A673 (cell line): ENCODE measurements around the gene RFXANK. TPM values are rescaled to one million over a fixed set of nuclear protein-coding genes. Genes with fewer than 3 reads are reported as not detected.

Experiments used
- BruUV-seq: library from RNA; stranded (reverse); fragments of 400-500 nt; replicated peaks from 2 replicates; lab custom pipeline; 2021; lab: Mats Ljungman, UMichigan
- CTCF ChIA-PET: fragments of 300-600 bp; sonication (Branson Sonifier 250); formaldehyde crosslinking; loops from one replicate; lab custom pipeline; 2022; ENCODE audit warnings: antibody characterized with exemption; lab: Charles Lee
- POLR2A ChIA-PET: fragments of 300-600 bp; sonication (Branson Sonifier 250); formaldehyde crosslinking; loops from one replicate; lab custom pipeline; 2022; ENCODE audit warnings: antibody characterized with exemption; ENCODE audit not compliant: low non-redundant PET; lab: Charles Lee
- DNase-seq: peaks from one replicate; pipeline ENCODE4 v3.0.0-alpha.2; 2015; ENCODE audit warnings: low spot score
- H3K27ac ChIP-seq: fragments of 200-600 bp; sonication (generic); 2 replicates; pipeline ENCODE4 v1.5.1; 2016; ENCODE audit warnings: mixed run types, low read depth, mild to moderate bottlenecking, mixed read lengths, antibody characterized with exemption, low read length; ENCODE audit not compliant: poor library complexity, severe bottlenecking
- H3K27me3 ChIP-seq: fragments of 200-600 bp; sonication (generic); replicated peaks from 2 replicates; pipeline ENCODE4 v1.6.1; 2017; ENCODE audit warnings: mixed run types, low read depth, mild to moderate bottlenecking, mixed read lengths, antibody characterized with exemption, low read length; ENCODE audit not compliant: insufficient read depth, poor library complexity
- H3K36me3 ChIP-seq: fragments of 200-600 bp; sonication (generic); 2 replicates; pipeline ENCODE4 v1.6.1; 2016; ENCODE audit warnings: mixed run types, mild to moderate bottlenecking, mixed read lengths, antibody characterized with exemption, low read length; ENCODE audit not compliant: insufficient read depth, poor library complexity, severe bottlenecking
- H3K4me1 ChIP-seq: fragments of 200-600 bp; sonication (generic); 2 replicates; pipeline ENCODE4 v1.6.1; 2017; ENCODE audit warnings: mixed run types, mild to moderate bottlenecking, mixed read lengths, antibody characterized with exemption, low read length; ENCODE audit not compliant: insufficient read depth, poor library complexity, severe bottlenecking
- H3K4me3 ChIP-seq: fragments of 200-600 bp; sonication (generic); 2 replicates; pipeline ENCODE4 v1.5.1; 2016; ENCODE audit warnings: low read depth, mixed run types, mild to moderate bottlenecking, mixed read lengths, low read length; ENCODE audit not compliant: poor library complexity, severe bottlenecking
- H3K9me3 ChIP-seq: fragments of 200-600 bp; sonication (generic); 2 replicates; pipeline ENCODE4 v1.6.1; 2016; ENCODE audit warnings: mixed run types, low read depth, mild to moderate bottlenecking, mixed read lengths, antibody characterized with exemption, low read length; ENCODE audit not compliant: poor library complexity, severe bottlenecking
- EZH2 ChIP-seq: fragments of 200-600 bp; sonication (generic); IDR thresholded peaks from 2 replicates; pipeline ENCODE4 v1.6.1; 2017; ENCODE audit warnings: borderline replicate concordance, low read depth, mild to moderate bottlenecking, mixed read lengths, antibody characterized with exemption, low read length; ENCODE audit not compliant: poor library complexity, severe bottlenecking
- intact Hi-C: fragments of 100-400 bp; cut with micrococcal nuclease; formaldehyde crosslinking; loops from one replicate; pipeline ENCODE4 v1.10.0; 2022; ENCODE audit not compliant: unreplicated experiment
- total RNA-seq: library from RNA; stranded (reverse); gene quantifications from 2 replicates; pipeline ENCODE4 v1.2.3, GENCODE V29; 2021
- TF ChIP-seq, protein P1 (sequence below): fragments of 300-800, 200-600 bp; sonication (generic); conservative IDR thresholded peaks from 2 replicates; pipeline ENCODE4 v1.5.1; 2017; ENCODE audit warnings: low read depth, mild to moderate bottlenecking, antibody characterized with exemption, low read length, moderate library complexity, mixed read lengths

Gene RFXANK
- total RNA-seq, 1 experiment from 2014 or later: 96.3 TPM

DNA sequence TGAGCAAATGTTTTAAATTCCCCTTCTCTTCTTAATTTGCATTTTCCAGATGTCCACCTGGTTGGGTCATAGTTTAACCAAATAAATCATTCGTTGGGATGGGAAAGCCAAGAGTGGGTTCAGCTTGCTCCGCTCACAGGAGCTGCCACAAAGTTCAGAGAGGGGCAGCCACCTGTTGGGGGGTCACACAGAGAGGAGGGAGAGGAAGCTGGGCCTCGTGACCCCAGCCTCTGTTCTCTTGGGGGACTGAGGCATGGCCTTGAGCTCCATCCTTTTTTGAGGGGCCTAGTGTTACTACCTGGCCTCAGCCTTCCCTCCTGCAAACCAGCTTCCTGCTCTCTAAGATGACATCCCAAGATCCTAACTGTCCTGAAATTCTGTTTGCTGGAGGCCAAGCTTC is 24.4 kb upstream of the RFXANK start:
- BruUV-seq: no TSS peak
- Histone ChIP-seq H3K4me1 (peaks cover 12% of the 10 kb centered on the region), H3K27me3 (no peaks in the 10 kb centered on the region), H3K4me3 (no peak overlapping the region), H3K27ac (no peak overlapping the region), H3K9me3 (no peaks in the 10 kb centered on the region), H3K36me3 (no peaks in the 10 kb centered on the region)
- intact Hi-C loops: no loop called here
- DNase-seq: no peak
- TF ChIP-seq, protein P1, sequence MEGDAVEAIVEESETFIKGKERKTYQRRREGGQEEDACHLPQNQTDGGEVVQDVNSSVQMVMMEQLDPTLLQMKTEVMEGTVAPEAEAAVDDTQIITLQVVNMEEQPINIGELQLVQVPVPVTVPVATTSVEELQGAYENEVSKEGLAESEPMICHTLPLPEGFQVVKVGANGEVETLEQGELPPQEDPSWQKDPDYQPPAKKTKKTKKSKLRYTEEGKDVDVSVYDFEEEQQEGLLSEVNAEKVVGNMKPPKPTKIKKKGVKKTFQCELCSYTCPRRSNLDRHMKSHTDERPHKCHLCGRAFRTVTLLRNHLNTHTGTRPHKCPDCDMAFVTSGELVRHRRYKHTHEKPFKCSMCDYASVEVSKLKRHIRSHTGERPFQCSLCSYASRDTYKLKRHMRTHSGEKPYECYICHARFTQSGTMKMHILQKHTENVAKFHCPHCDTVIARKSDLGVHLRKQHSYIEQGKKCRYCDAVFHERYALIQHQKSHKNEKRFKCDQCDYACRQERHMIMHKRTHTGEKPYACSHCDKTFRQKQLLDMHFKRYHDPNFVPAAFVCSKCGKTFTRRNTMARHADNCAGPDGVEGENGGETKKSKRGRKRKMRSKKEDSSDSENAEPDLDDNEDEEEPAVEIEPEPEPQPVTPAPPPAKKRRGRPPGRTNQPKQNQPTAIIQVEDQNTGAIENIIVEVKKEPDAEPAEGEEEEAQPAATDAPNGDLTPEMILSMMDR: no peak
- TF ChIP-seq EZH2: no peak
- ChIA-PET POLR2A (interaction anchor here (0.6 kb wide), 1 partner anchor 80 kb away, joined by 4 read pairs; no protein-coding TSS in a partner anchor), CTCF (interaction anchor here (0.7 kb wide), 1 partner anchor 17 kb away, joined by 6 read pairs; no protein-coding TSS in a partner anchor)

- Histone ChIP-seq H3K9me3 (no peaks in the 10 kb centered on the region), H3K36me3 (no peaks in the 10 kb centered on the region), H3K27ac (no peak overlapping the region), H3K4me3 (peak overlapping the region; percentile 19), H3K4me1 (peaks cover 12% of the 10 kb centered on the region), H3K27me3 (no peaks in the 10 kb centered on the region)
- no peak for DNase-seq
- ChIA-PET POLR2A (interaction anchor here (0.6 kb wide), 2 partner anchors 17 to 258 kb away, joined by 4 read pairs; no protein-coding TSS in a partner anchor), CTCF (interaction anchor here (0.6 kb wide), 1 partner anchor 178 kb away, joined by 3 read pairs; no protein-coding TSS in a partner anchor)
- intact Hi-C loops: no loop called here
- no TSS peak for BruUV-seq
- TF ChIP-seq, protein P1: no peak
- TF ChIP-seq EZH2: no peak
These were observed 22.6 kb upstream of the RFXANK start for GRCh38 chr19:19169236-19170052.

DNA sequence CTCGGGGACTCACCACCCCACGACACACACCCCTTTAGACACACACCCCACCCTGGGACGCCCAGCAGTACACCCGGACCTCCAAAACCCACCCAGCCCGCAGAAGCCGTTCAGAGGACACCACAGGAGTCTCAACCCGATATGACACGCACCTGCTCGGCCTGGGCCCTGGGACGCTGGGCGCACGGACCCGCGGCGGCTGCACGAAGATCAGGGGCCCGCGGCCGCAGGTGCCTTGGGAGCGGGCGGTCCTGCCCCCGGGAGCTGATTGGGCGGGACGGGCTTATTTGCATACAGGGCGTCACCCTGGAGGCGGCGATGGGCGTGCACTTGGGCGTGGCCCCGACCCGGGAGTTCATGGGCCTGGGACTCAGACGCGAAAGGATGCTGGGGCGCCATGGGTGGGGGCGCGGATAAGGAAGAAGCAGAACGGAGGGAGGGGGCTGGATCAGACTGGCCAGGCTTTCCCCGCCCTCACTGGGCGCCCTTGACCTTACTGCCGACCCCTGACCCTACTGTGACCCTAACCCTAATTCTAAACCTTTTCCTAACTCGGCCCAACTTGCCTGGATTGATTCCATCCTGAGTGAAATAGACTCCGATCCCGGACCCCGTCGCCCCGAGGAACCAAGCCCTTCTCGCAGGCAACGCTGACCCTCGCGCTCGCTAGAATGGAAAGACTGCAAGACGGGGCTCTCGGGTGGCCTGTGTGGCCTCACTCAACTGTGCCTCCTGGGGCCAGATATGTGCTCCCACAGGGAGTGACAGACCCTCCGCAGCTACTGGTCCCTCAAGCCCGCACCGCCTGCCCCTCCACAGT is 21.8 kb upstream of the RFXANK start, which contains the start of gene MEF2B:
Gene MEF2B (minus strand): TSS at position 211 of the 820 bp plus-strand sequence. CDS start 19,528 bp downstream, outside the sequence.
- intact Hi-C loops: no loop called here
- peak within 1 kb of the TSS; percentile 19 for H3K4me3 ChIP-seq
- ChIA-PET POLR2A (interaction anchor here (0.6 kb wide), 2 partner anchors 16 to 105 kb away, joined by 4 read pairs; no protein-coding TSS in a partner anchor), CTCF (interaction anchor here (0.6 kb wide), 2 partner anchors 100 to 898 kb away, joined by 3 to 8 read pairs; no protein-coding TSS in a partner anchor)
- H3K4me1 ChIP-seq: peaks cover 12% of the 10 kb centered on the region
- no peak for TF ChIP-seq EZH2
- TF ChIP-seq, protein P1: no peak
- DNase-seq: peak; percentile 86
- BruUV-seq: no TSS peak
- no peaks in the 10 kb centered on the region for H3K9me3 ChIP-seq
- H3K36me3 ChIP-seq: no peaks in the 10 kb centered on the region
- H3K27me3 ChIP-seq: no peaks in the 10 kb centered on the region
- no peak within 1 kb of the TSS for H3K27ac ChIP-seq
